HG03064 (cell line): ENCODE results near the gene DHX16.

ENCODE experiments used
- ATAC-seq: cut with Tn5 transposase; IDR thresholded peaks from one replicate; pipeline ENCODE4 v1.9.1; 2021; ENCODE audit warnings: low read depth; ENCODE audit not compliant: unreplicated experiment

Gene DHX16

DNA sequence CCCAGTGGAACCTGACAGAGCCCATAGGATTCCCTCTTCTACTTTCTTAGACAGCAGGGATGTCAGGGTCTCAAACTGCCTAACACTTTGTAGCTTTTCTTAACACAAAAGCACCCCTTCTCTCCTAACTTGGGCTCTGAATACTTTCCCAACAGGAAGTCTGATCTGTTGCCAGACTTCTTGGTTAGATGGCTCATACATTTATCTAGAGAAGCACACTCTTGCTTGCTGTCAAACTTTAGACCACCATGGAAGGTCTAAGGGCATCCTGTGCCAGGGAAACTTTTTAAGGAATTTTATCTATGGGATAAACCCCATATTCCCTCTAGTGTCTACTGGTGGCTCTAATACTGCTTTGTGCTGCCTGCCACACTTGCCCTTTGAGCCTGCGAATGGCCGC lies 29.1 kb downstream of the DHX16 start:
- ATAC-seq: no peak

DNA sequence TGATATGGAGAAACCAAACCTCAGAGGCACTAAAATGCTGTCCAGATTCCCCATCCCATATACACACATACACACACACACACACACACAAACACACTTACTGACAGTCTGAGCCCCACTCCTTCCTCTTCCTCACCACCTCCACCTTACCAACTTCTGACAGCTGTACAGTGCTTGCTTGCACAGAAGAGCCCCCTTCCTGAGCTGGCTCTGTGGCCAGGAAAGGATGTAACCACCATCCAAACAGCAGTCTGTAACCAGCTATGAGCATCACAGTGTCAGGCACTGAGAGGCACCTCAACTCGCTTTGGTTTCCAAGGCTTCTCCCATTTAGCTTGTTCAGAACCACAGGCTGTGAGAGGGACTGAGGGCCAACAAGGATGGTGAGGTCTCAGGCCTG lies 31.8 kb downstream of the DHX16 start:
- ATAC-seq: no peak

DNA sequence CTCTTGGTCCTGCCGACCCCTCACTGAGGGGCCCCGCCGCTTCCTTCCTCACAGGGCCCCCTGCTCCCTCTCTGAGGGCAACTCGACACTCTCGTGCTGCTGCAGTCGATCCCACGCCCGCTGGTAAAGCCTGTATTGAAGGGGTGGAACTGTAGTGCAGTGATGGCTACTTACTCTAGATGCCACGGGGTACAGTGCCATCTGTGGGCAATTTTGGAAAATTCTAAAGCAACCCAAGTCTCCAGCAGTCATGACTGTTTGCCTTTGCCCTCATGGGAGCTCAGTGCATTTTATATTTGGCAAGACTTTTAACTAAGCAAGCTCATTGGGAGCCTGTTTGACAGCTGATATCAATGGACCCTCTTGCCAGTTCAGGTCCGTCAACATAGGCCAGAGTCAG lies 32.3 kb downstream of the DHX16 start:
- no peak for ATAC-seq

DNA sequence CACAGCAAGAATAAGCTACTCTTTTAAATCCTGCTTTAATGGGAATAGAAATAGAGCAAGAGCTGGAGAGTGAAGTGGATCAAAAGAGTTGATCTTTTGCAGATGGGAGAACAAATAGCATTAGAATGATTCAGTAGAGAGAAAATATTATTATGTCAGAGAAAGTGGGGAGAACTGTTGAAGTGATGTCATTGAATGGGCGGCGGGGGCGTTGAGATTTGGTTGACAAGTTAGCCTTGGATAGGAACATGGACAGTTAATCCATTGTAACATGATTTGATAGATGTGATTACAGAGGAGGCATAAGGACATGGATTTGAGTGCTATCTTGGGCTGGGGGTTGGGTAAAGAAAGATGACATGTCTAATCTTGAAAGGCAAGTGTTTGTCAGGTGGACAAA lies 37.0 kb downstream of the DHX16 start:
- no peak for ATAC-seq

- ATAC-seq: peak; percentile 74
These were observed 46.1 kb downstream of the DHX16 start, which contains the start of gene ATAT1 for GRCh38 chr6:30626484-30627366. TSS of gene ATAT1 (plus strand) at chr6:30626874.

DNA sequence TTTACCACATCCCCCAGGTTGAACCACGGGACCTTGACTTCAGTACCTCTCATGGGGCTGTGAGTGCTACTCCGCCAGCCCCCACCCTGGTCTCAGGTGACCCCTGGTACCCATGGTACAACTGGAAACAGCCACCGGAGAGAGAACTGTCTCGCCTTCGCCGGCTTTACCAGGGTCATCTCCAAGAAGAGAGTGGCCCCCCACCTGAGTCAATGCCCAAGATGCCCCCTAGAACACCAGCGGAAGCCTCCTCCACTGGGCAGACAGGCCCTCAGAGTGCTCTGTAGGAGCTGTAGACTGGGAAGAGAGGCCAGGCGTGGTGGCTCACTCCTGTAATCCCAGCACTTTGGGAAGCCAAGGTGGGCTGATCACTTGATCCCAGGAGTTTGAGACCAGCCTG lies 47.3 kb downstream of the DHX16 start:
- ATAC-seq: no peak

- no peak for ATAC-seq
These were observed 53.2 kb downstream of the DHX16 start for GRCh38 chr6:30619561-30619960.

- no peak for ATAC-seq
These were observed 54.5 kb downstream of the DHX16 start for GRCh38 chr6:30618270-30618797.

GRCh38 chr6:30617565-30618269 lies 55.1 kb downstream of the DHX16 start, which contains the start of gene MRPS18B:
TSS of gene MRPS18B (plus strand) at chr6:30617840. CDS start at chr6:30617866, 26 bp downstream.
- ATAC-seq: peak; percentile 61

- ATAC-seq: peak; percentile 69
These were observed 55.8 kb downstream of the DHX16 start, which contains the start of gene PPP1R10 for GRCh38 chr6:30616811-30617564. TSS of gene PPP1R10 (minus strand) at chr6:30617243. CDS start at chr6:30609944, 7,299 bp downstream.

GRCh38 chr6:30615958-30616810 lies 56.6 kb downstream of the DHX16 start:
- ATAC-seq: no peak

- ATAC-seq: no peak
These were observed 57.4 kb downstream of the DHX16 start for GRCh38 chr6:30615219-30615957.

- no peak for ATAC-seq
These were observed 58.0 kb downstream of the DHX16 start for GRCh38 chr6:30614843-30615218.

DNA sequence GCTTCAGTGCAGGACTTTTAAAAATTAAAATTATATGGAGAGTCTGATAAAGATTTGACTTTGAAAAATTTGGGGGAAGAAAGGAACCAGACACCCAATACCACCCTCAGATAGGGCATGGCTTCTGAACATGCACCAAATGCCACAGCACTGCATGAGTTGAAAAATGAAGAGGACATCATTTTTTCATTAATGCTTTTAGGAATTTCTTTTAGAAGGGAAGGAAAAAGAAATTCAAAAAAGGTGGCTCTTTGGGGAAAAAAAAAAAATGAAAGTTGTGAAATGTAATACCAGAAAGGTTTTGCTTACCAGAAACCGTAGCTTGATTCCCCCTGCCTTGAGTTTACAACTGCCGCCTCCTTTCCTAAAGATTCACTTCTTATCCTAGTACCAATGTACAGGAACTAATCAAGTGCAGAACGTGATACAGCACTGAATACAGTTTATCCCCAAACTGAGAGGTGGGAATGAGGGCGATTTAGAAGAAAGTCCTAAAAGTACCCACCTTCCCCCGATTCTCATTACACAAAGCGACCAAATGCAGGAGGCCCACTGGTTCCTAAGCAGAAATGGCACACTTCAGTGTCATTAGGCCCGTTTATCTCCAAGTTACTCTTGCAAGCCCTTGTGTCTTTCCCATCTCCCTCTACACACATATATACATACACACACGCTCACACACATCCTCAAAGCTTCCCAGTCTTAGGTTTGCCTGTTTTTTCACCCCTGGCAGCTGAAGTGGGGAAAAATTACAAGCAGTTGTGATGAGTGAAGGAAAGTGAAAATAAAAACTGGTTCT lies 58.6 kb downstream of the DHX16 start:
- no peak for ATAC-seq

GRCh38 chr6:30613251-30614043 lies 59.4 kb downstream of the DHX16 start:
- no peak for ATAC-seq

- ATAC-seq: no peak
These were observed 60.0 kb downstream of the DHX16 start for GRCh38 chr6:30612687-30613248.

- ATAC-seq: no peak
These were observed 60.6 kb downstream of the DHX16 start for GRCh38 chr6:30612213-30612612.
